Keratinocyte (primary cell): ENCODE data around the gene FRMD1. TPM values are rescaled to one million over a fixed set of nuclear protein-coding genes. Genes with fewer than 3 reads are reported as not detected.

ENCODE experiments used
- DNase-seq: peaks from one replicate; pipeline ENCODE4 v3.0.0-alpha.2; 2011; ENCODE audit warnings: low read depth, missing footprints, low spot score
- FAIRE-seq: peaks from 2 replicates; lab custom pipeline; 2011; peaks lifted over from hg19 to GRCh38; lab: Jason Lieb, UNC
- H2AFZ ChIP-seq: 2 replicates; pipeline ENCODE4 v1.6.0; 2012; ENCODE audit warnings: low read length, control low read depth, inconsistent platforms; ENCODE audit not compliant: control insufficient read depth
- H3K27ac ChIP-seq: 2 replicates; pipeline ENCODE4 v1.5.1; 2011; ENCODE audit warnings: low read length; ENCODE audit not compliant: control insufficient read depth, insufficient read depth
- H3K27me3 ChIP-seq: 3 replicates; pipeline ENCODE4 v1.6.0; 2011; ENCODE audit warnings: low read length; ENCODE audit not compliant: control insufficient read depth, insufficient read depth; ENCODE audit errors: extremely low read depth
- H3K36me3 ChIP-seq, 2 experiments: 2 replicates in 1 of 2; 3 replicates in 1 of 2; pipeline ENCODE4 v1.5.1; 2011; ENCODE audit warnings: low read length in 2 of 2, mild to moderate bottlenecking in 1 of 2; ENCODE audit not compliant: control insufficient read depth in 2 of 2, insufficient read depth in 2 of 2; ENCODE audit errors: extremely low read depth in 1 of 2
- H3K4me1 ChIP-seq: 3 replicates; pipeline ENCODE4 v1.5.1; 2011; ENCODE audit warnings: low read length; ENCODE audit not compliant: control insufficient read depth, insufficient read depth; ENCODE audit errors: extremely low read depth
- H3K4me2 ChIP-seq: 3 replicates; pipeline ENCODE4 v1.6.0; 2011; ENCODE audit warnings: low read depth, low read length; ENCODE audit not compliant: control insufficient read depth, insufficient read depth; ENCODE audit errors: extremely low read depth
- H3K4me3 ChIP-seq, 3 experiments: fragments of 200-600 bp in 1 of 3; sonication (generic) in 1 of 3; 2 replicates in 2 of 3; 3 replicates in 1 of 3; pipeline ENCODE4 v1.5.1; 2011 to 2016; ENCODE audit warnings: low read length in 3 of 3, mild to moderate bottlenecking in 3 of 3, control low read depth in 2 of 3, inconsistent platforms in 1 of 3, low read depth in 1 of 3, mixed read lengths in 1 of 3, mixed run types in 1 of 3, moderate library complexity in 1 of 3; ENCODE audit not compliant: control insufficient read depth in 2 of 3, insufficient read depth in 2 of 3; ENCODE audit errors: extremely low read depth in 1 of 3
- H3K79me2 ChIP-seq: 2 replicates; pipeline ENCODE4 v1.6.0; 2012; ENCODE audit warnings: low read length; ENCODE audit not compliant: control insufficient read depth, insufficient read depth
- H3K9ac ChIP-seq: 3 replicates; pipeline ENCODE4 v1.6.0; 2011; ENCODE audit warnings: low read length; ENCODE audit not compliant: control insufficient read depth, insufficient read depth; ENCODE audit errors: extremely low read depth
- H3K9me1 ChIP-seq: 3 replicates; pipeline ENCODE4 v1.6.0; 2011; ENCODE audit warnings: low read length; ENCODE audit not compliant: control insufficient read depth, insufficient read depth; ENCODE audit errors: extremely low read depth
- H3K9me3 ChIP-seq: 2 replicates; pipeline ENCODE4 v1.5.1; 2012; ENCODE audit warnings: low read depth, low read length; ENCODE audit not compliant: control insufficient read depth
- H4K20me1 ChIP-seq: 3 replicates; pipeline ENCODE4 v1.6.0; 2011; ENCODE audit warnings: low read length; ENCODE audit not compliant: control insufficient read depth, insufficient read depth; ENCODE audit errors: extremely low read depth
- EZH2 ChIP-seq: IDR thresholded peaks from one replicate; pipeline ENCODE4 v1.6.1; 2012; ENCODE audit warnings: inconsistent platforms, mild to moderate bottlenecking, low read length, moderate library complexity
- dilution Hi-C: fragments of 300-500 bp; cut with MboI; formaldehyde crosslinking; loops from one replicate; pipeline ENCODE4 v1.7.0; 2020; ENCODE audit warnings: low sequenced_read_pairs; ENCODE audit not compliant: extremely low pct_ligation_motif_present
- polyA plus RNA-seq, 5 experiments: library from polyadenylated mRNA; depleted of rRNA in 3 of 5; stranded (reverse) in 3 of 5; stranded (forward) in 1 of 5; unstranded in 1 of 5; fragments of >200 nt; gene quantifications; 1 replicate in 1 of 5; 2 replicates in 3 of 5; 3 replicates in 1 of 5; pipeline versions ENCODE4 v1.2.1 to v1.2.3, GENCODE V29; 2011 to 2012; ENCODE audit warnings: missing spikeins in 2 of 5, low read depth in 1 of 5, low replicate concordance in 1 of 5
- TF ChIP-seq, protein P1 (sequence below), 3 experiments: IDR thresholded peaks in 1 of 3; conservative IDR thresholded peaks in 1 of 3; optimal IDR thresholded peaks in 1 of 3; 2 replicates in 2 of 3; 3 replicates in 1 of 3; pipeline versions ENCODE3 to v1.5.1; 2011; ENCODE audit warnings: low read length in 3 of 3, mild to moderate bottlenecking in 3 of 3, moderate library complexity in 2 of 3, control low read depth in 1 of 3, inconsistent platforms in 1 of 3; ENCODE audit not compliant: insufficient read depth in 2 of 3; ENCODE audit errors: extremely low read depth in 1 of 3

FRMD1 gene
- polyA plus RNA-seq, 1 donor (not counting 4 experiments of a cell fraction or from before 2014, with no cell fraction given): not detected

DNA sequence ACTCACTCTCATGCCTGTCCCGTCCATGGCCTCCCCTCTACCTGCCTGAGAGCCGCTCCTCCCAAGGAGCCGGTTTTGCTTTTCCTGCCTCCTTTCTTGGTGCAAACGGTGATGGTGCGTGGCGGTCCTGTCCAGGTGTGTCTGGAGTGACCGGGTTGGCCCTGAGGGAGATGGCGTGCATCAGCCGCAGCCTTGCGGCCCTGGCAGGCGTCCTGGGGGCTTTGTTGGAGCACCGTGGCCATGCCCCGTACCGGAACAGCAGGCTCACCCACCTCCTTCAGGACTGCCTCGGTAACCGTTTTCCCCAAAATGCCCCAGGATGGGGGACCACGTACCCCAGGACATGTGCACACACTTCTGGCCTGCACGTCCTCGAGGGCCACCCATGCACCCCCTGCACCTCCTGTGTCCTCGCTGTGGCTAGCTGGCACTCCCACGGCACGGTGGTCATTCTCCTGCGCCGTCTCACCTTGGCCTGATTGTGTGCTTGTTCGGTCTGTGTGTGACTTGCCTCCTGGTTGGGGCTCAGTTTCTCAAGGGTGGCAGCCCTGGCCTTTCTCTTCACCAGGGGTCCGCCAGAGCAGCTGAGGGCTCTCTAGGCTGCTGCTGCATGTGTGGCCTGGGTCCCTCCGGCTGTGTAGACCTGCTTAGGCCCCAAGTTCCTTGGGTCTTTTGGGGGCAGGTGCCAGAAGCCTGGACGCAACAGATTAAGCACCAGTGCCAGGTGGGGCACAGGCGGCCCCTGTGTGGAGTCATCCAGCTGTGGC, 36.4 kb downstream of the FRMD1 start:
- no peak overlapping the region for H3K4me2 ChIP-seq
- peaks cover 11% of the 10 kb centered on the region for H3K27me3 ChIP-seq
- no peaks in the 10 kb centered on the region for H3K79me2 ChIP-seq
- H3K9ac ChIP-seq: no peak overlapping the region
- H4K20me1 ChIP-seq: no peaks in the 10 kb centered on the region
- no peak overlapping the region for H3K4me3 ChIP-seq
- no peaks in the 10 kb centered on the region for H3K36me3 ChIP-seq
- dilution Hi-C loops: no loop called here
- TF ChIP-seq, protein P1, sequence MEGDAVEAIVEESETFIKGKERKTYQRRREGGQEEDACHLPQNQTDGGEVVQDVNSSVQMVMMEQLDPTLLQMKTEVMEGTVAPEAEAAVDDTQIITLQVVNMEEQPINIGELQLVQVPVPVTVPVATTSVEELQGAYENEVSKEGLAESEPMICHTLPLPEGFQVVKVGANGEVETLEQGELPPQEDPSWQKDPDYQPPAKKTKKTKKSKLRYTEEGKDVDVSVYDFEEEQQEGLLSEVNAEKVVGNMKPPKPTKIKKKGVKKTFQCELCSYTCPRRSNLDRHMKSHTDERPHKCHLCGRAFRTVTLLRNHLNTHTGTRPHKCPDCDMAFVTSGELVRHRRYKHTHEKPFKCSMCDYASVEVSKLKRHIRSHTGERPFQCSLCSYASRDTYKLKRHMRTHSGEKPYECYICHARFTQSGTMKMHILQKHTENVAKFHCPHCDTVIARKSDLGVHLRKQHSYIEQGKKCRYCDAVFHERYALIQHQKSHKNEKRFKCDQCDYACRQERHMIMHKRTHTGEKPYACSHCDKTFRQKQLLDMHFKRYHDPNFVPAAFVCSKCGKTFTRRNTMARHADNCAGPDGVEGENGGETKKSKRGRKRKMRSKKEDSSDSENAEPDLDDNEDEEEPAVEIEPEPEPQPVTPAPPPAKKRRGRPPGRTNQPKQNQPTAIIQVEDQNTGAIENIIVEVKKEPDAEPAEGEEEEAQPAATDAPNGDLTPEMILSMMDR (optimal IDR thresholded peaks at IDR 0.05 in 1 of 3, IDR thresholded peaks at IDR 0.05 in 1 of 3, conservative IDR thresholded peaks at IDR 0.05 in 1 of 3; ENCODE audit: extremely low read depth in 1 of 3, insufficient read depth in 2 of 3, low read length in 3 of 3): no peak
- TF ChIP-seq EZH2: no peak
- DNase-seq (no peak), FAIRE-seq (no peak)
- no peak overlapping the region for H2AFZ ChIP-seq
- no peak overlapping the region for H3K27ac ChIP-seq
- H3K9me3 ChIP-seq: peaks cover 7% of the 10 kb centered on the region
- H3K4me1 ChIP-seq: no peaks in the 10 kb centered on the region
- H3K9me1 ChIP-seq: no peaks in the 10 kb centered on the region

DNA sequence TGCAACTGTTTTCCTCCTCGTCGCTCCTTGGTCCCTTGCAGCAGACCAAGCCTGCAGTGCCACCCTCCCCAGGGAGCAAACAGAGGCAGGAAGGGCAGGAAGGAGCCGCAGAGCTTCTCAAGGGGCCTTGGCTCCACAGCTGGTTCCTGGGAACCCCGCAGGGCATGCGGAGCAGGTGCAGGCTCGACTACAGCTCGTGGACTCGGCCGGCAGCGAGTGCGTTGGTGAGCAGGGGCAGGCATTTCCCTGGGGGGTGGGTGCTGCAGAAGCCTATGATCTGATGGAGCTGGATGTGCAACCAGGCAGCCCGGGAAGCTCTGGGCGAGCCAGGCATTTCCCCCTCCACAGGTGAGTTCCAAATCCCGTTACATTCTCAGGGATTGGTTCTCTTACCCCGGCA, 37.1 kb downstream of the FRMD1 start:
- DNase-seq (no peak), FAIRE-seq (no peak)
- Histone ChIP-seq H3K27me3 (peaks cover 11% of the 10 kb centered on the region), H3K27ac (no peak overlapping the region), H3K9me1 (no peaks in the 10 kb centered on the region), H3K9ac (no peak overlapping the region), H3K4me2 (no peak overlapping the region), H3K79me2 (no peaks in the 10 kb centered on the region), H3K4me3 (no peak overlapping the region), H4K20me1 (no peaks in the 10 kb centered on the region), H3K36me3 (no peaks in the 10 kb centered on the region), H2AFZ (no peak overlapping the region), H3K4me1 (no peaks in the 10 kb centered on the region), H3K9me3 (peaks cover 7% of the 10 kb centered on the region)
- TF ChIP-seq, protein P1 (optimal IDR thresholded peaks at IDR 0.05 in 1 of 3, IDR thresholded peaks at IDR 0.05 in 1 of 3, conservative IDR thresholded peaks at IDR 0.05 in 1 of 3; ENCODE audit: extremely low read depth in 1 of 3, insufficient read depth in 2 of 3, low read length in 3 of 3): no peak
- no peak for TF ChIP-seq EZH2
- dilution Hi-C loops: no loop called here
